Activated naive CD8-positive, alpha-beta T cell treated with anti-CD3 and anti-CD28 coated beads, Interleukin-2, amount 10 ng/mL, durations not matched to agents 7 days and 5 days (primary cell): Measurements from ENCODE around the gene BCAR1. TPM values are rescaled to one million over a fixed set of nuclear protein-coding genes. Genes with fewer than 3 reads are reported as not detected.
"Not testable (repeated sequence)": the region's sequence is repeated elsewhere in the genome, so short reads cannot be mapped to it uniquely, and the experiment has no call there.

Experiments
- ATAC-seq: fragments of 150-1000 bp; cut with Tn5 transposase; one replicate; pipeline ENCODE4 v1.10.0; 2021; ENCODE audit warnings: low read depth, moderate library complexity
- POLR2A ChIA-PET: fragments of 350-600 bp; sonication (Branson Sonifier 250); formaldehyde crosslinking; loops from one replicate; lab custom pipeline; 2021; ENCODE audit warnings: antibody characterized with exemption; lab: Charles Lee
- DNase-seq: peaks from one replicate; pipeline ENCODE4 v3.0.0; 2021
- H3K27ac Mint-ChIP-seq: one replicate; pipeline ENCODE4 v1.8.0; 2022; ENCODE audit warnings: mild to moderate bottlenecking, mixed read lengths
- H3K27me3 Mint-ChIP-seq: one replicate; pipeline ENCODE4 v1.8.0; 2022; ENCODE audit warnings: mild to moderate bottlenecking, moderate library complexity, mixed read lengths
- H3K36me3 Mint-ChIP-seq: one replicate; pipeline ENCODE4 v1.8.0; 2021; ENCODE audit warnings: mild to moderate bottlenecking, mixed read lengths
- H3K4me1 Mint-ChIP-seq: one replicate; pipeline ENCODE4 v1.8.0; 2021; ENCODE audit warnings: mixed read lengths
- H3K4me3 Mint-ChIP-seq: one replicate; pipeline ENCODE4 v1.8.0; 2022; ENCODE audit warnings: mild to moderate bottlenecking, moderate library complexity, mixed read lengths
- H3K9me3 Mint-ChIP-seq: one replicate; pipeline ENCODE4 v1.8.0; 2021; ENCODE audit warnings: mixed read lengths
- total RNA-seq, 2 experiments: library from RNA; stranded (reverse); gene quantifications; one replicate each; pipeline ENCODE4 v1.2.3, GENCODE V29; 2021

The BCAR1 gene
- total RNA-seq, 2 experiments from 2014 or later = not detected

GRCh38 chr16:75226550-75227360 is 24.7 kb downstream of the BCAR1 start:
- POLR2A ChIA-PET = no interaction called here
- Mint-ChIP-seq H3K9me3 (no peaks in the 10 kb centered on the region), H3K36me3 (no peaks in the 10 kb centered on the region), H3K27ac (no peak overlapping the region), H3K4me3 (no peak overlapping the region), H3K4me1 (no peaks in the 10 kb centered on the region), H3K27me3 (no peaks in the 10 kb centered on the region)
- no peak for DNase-seq
- no peak for ATAC-seq

GRCh38 chr16:75225678-75226515 is 25.5 kb downstream of the BCAR1 start:
- POLR2A ChIA-PET = no interaction called here
- H3K27ac Mint-ChIP-seq = no peak overlapping the region
- H3K36me3 Mint-ChIP-seq = no peaks in the 10 kb centered on the region
- no peak overlapping the region for H3K4me3 Mint-ChIP-seq
- no peaks in the 10 kb centered on the region for H3K27me3 Mint-ChIP-seq
- no peaks in the 10 kb centered on the region for H3K4me1 Mint-ChIP-seq
- no peaks in the 10 kb centered on the region for H3K9me3 Mint-ChIP-seq
- no peak for DNase-seq
- no peak for ATAC-seq

- no peaks in the 10 kb centered on the region for H3K27me3 Mint-ChIP-seq
These were observed 26.3 kb downstream of the BCAR1 start for GRCh38 chr16:75225092-75225491.

GRCh38 chr16:75224306-75225082 is 26.9 kb downstream of the BCAR1 start:
- Mint-ChIP-seq H3K4me1 (peaks cover 5% of the 10 kb centered on the region), H3K27me3 (no peaks in the 10 kb centered on the region), H3K9me3 (no peaks in the 10 kb centered on the region), H3K27ac (no peak overlapping the region), H3K36me3 (no peaks in the 10 kb centered on the region), H3K4me3 (no peak overlapping the region)
- no peak for DNase-seq
- ATAC-seq = no peak
- POLR2A ChIA-PET = no interaction called here

More at GRCh38 chr16:75225092-75225491, 26.3 kb downstream of the BCAR1 start:
- DNase-seq (no peak), ATAC-seq (no peak)
- H3K27ac Mint-ChIP-seq = no peak overlapping the region
- H3K36me3 Mint-ChIP-seq = no peaks in the 10 kb centered on the region
- H3K9me3 Mint-ChIP-seq = no peaks in the 10 kb centered on the region
- POLR2A ChIA-PET = no interaction called here
- H3K4me3 Mint-ChIP-seq = no peak overlapping the region
- peaks cover 1% of the 10 kb centered on the region for H3K4me1 Mint-ChIP-seq

GRCh38 chr16:75223129-75223528 is 28.3 kb downstream of the BCAR1 start:
- H3K4me1 Mint-ChIP-seq, H3K27me3 Mint-ChIP-seq, DNase-seq, H3K9me3 Mint-ChIP-seq, H3K4me3 Mint-ChIP-seq, POLR2A ChIA-PET, ATAC-seq, H3K36me3 Mint-ChIP-seq, H3K27ac Mint-ChIP-seq: not testable (repeated sequence)

GRCh38 chr16:75222271-75222783 is 29.1 kb downstream of the BCAR1 start:
- ATAC-seq (no peak), DNase-seq (no peak)
- no peaks in the 10 kb centered on the region for H3K36me3 Mint-ChIP-seq
- no peak overlapping the region for H3K27ac Mint-ChIP-seq
- POLR2A ChIA-PET = interaction anchor here (0.8 to 1.0 kb wide), 2 partner anchors 19 to 211 kb away, joined by 3 read pairs; partner anchors contain the start of gene CFDP1
- H3K4me3 Mint-ChIP-seq = no peak overlapping the region
- no peaks in the 10 kb centered on the region for H3K27me3 Mint-ChIP-seq
- H3K9me3 Mint-ChIP-seq = no peaks in the 10 kb centered on the region
- H3K4me1 Mint-ChIP-seq = peaks cover 7% of the 10 kb centered on the region

GRCh38 chr16:75219838-75220237 is 31.6 kb downstream of the BCAR1 start:
- H3K4me3 Mint-ChIP-seq = peak overlapping the region; percentile 71
- ATAC-seq = peak; percentile 96
- H3K27ac Mint-ChIP-seq = peak overlapping the region; percentile 93
- peaks cover 7% of the 10 kb centered on the region for H3K4me1 Mint-ChIP-seq
- no peaks in the 10 kb centered on the region for H3K36me3 Mint-ChIP-seq
- DNase-seq = no peak
- POLR2A ChIA-PET = interaction anchor here (0.5 to 1.2 kb wide), 2 partner anchors 20 to 422 kb away, joined by 6 read pairs; no protein-coding TSS in a partner anchor
- no peaks in the 10 kb centered on the region for H3K9me3 Mint-ChIP-seq
- H3K27me3 Mint-ChIP-seq = no peaks in the 10 kb centered on the region

GRCh38 chr16:75219088-75219487 is 32.3 kb downstream of the BCAR1 start:
- peak overlapping the region; percentile 93 for H3K27ac Mint-ChIP-seq
- POLR2A ChIA-PET = interaction anchor here (1.2 kb wide), 1 partner anchor 20 kb away, joined by 6 read pairs; no protein-coding TSS in a partner anchor
- H3K4me1 Mint-ChIP-seq = peaks cover 7% of the 10 kb centered on the region
- H3K27me3 Mint-ChIP-seq = no peaks in the 10 kb centered on the region
- ATAC-seq (no peak), DNase-seq (no peak)
- peak overlapping the region; percentile 71 for H3K4me3 Mint-ChIP-seq
- H3K36me3 Mint-ChIP-seq = no peaks in the 10 kb centered on the region
- H3K9me3 Mint-ChIP-seq = no peaks in the 10 kb centered on the region

GRCh38 chr16:75218256-75219076 is 33.0 kb downstream of the BCAR1 start, which contains the start of gene CTRB1:
TSS of gene CTRB1 (plus strand) at chr16:75218988. CDS start at chr16:75219008, 20 bp downstream.
- POLR2A ChIA-PET = no interaction called here
- Mint-ChIP-seq H3K27ac (peak within 1 kb of the TSS; percentile 93), H3K4me1 (peaks cover 7% of the 10 kb centered on the region), H3K36me3 (no peaks in the 10 kb centered on the region), H3K9me3 (no peaks in the 10 kb centered on the region), H3K27me3 (no peaks in the 10 kb centered on the region), H3K4me3 (peak within 1 kb of the TSS; percentile 71)
- DNase-seq (no peak), ATAC-seq (no peak)

GRCh38 chr16:75217389-75217851 is 34.0 kb downstream of the BCAR1 start:
- no peak overlapping the region for H3K4me3 Mint-ChIP-seq
- no peak for ATAC-seq

GRCh38 chr16:75216576-75216975 is 34.8 kb downstream of the BCAR1 start:
- Mint-ChIP-seq H3K27me3 (no peaks in the 10 kb centered on the region), H3K4me3 (no peak overlapping the region), H3K9me3 (no peaks in the 10 kb centered on the region), H3K4me1 (peaks cover 7% of the 10 kb centered on the region), H3K27ac (no peak overlapping the region), H3K36me3 (no peaks in the 10 kb centered on the region)
- DNase-seq = no peak
- no peak for ATAC-seq
- POLR2A ChIA-PET = no interaction called here

More at GRCh38 chr16:75217389-75217851, 34.0 kb downstream of the BCAR1 start:
- POLR2A ChIA-PET = no interaction called here
- Mint-ChIP-seq H3K4me1 (peaks cover 7% of the 10 kb centered on the region), H3K9me3 (no peaks in the 10 kb centered on the region), H3K27me3 (no peaks in the 10 kb centered on the region), H3K27ac (no peak overlapping the region), H3K36me3 (no peaks in the 10 kb centered on the region)
- DNase-seq = no peak

GRCh38 chr16:75216127-75216526 is 35.3 kb downstream of the BCAR1 start:
- no peak for DNase-seq
- H3K4me3 Mint-ChIP-seq = no peak overlapping the region
- peaks cover 7% of the 10 kb centered on the region for H3K4me1 Mint-ChIP-seq
- H3K27ac Mint-ChIP-seq = no peak overlapping the region
- POLR2A ChIA-PET = no interaction called here
- H3K27me3 Mint-ChIP-seq = no peaks in the 10 kb centered on the region
- H3K9me3 Mint-ChIP-seq = no peaks in the 10 kb centered on the region
- no peak for ATAC-seq
- H3K36me3 Mint-ChIP-seq = no peaks in the 10 kb centered on the region
